Osteoblast (primary cell): ENCODE measurements around the gene PTBP3. TPM values are rescaled to one million over a fixed set of nuclear protein-coding genes. Genes with fewer than 3 reads are reported as not detected.

Experiments
- DNase-seq: peaks from one replicate; pipeline ENCODE4 v3.0.0; 2011; ENCODE audit warnings: low spot score, mixed read lengths; ENCODE audit not compliant: insufficient read length; ENCODE audit errors: missing footprints
- H2AFZ ChIP-seq: 2 replicates; pipeline ENCODE4 v1.6.0; 2011; ENCODE audit warnings: mild to moderate bottlenecking, low read length
- H3K27ac ChIP-seq: 2 replicates; pipeline ENCODE4 v1.5.1; 2011; ENCODE audit warnings: mild to moderate bottlenecking, low read depth, low read length, moderate library complexity
- H3K27me3 ChIP-seq: 2 replicates; pipeline ENCODE4 v1.6.0; 2012; ENCODE audit warnings: mild to moderate bottlenecking, control low read depth, inconsistent platforms, low read length, moderate library complexity; ENCODE audit not compliant: insufficient read depth
- H3K36me3 ChIP-seq: 2 replicates; pipeline ENCODE4 v1.5.1; 2011; ENCODE audit warnings: mild to moderate bottlenecking, low read length, control low read depth, moderate library complexity; ENCODE audit not compliant: insufficient read depth
- H3K4me1 ChIP-seq: 2 replicates; pipeline ENCODE4 v1.5.1; 2011; ENCODE audit warnings: mild to moderate bottlenecking, low read length, control low read depth, moderate library complexity; ENCODE audit not compliant: insufficient read depth
- H3K4me2 ChIP-seq: 2 replicates; pipeline ENCODE4 v1.6.0; 2011; ENCODE audit warnings: mild to moderate bottlenecking, low read length; ENCODE audit not compliant: insufficient read depth
- H3K4me3 ChIP-seq: fragments of 200-600 bp; sonication (generic); 3 replicates; pipeline ENCODE4 v1.5.1; 2012; ENCODE audit warnings: mild to moderate bottlenecking, low read length, inconsistent platforms; ENCODE audit not compliant: insufficient read depth
- H3K79me2 ChIP-seq: 2 replicates; pipeline ENCODE4 v1.6.0; 2012; ENCODE audit warnings: mild to moderate bottlenecking, low read length, control low read depth, inconsistent platforms; ENCODE audit not compliant: insufficient read depth
- H3K9me3 ChIP-seq: 2 replicates; pipeline ENCODE4 v1.5.1; 2011; ENCODE audit warnings: low read depth, low read length, control low read depth
- H4K20me1 ChIP-seq: 2 replicates; pipeline ENCODE4 v1.6.0; 2012; ENCODE audit warnings: mild to moderate bottlenecking, low read length, control low read depth; ENCODE audit not compliant: insufficient read depth
- total RNA-seq: library from RNA; depleted of rRNA; stranded (reverse); fragments of >200 nt; gene quantifications from 2 replicates; pipeline ENCODE4 v1.2.3, GENCODE V29; 2012
- TF ChIP-seq, protein P1 (sequence below): IDR thresholded peaks from 2 replicates; pipeline ENCODE4 v1.5.1; 2011; ENCODE audit warnings: mild to moderate bottlenecking, low read depth, low read length, moderate library complexity; ENCODE audit errors: extremely low read depth

The PTBP3 gene
- total RNA-seq, 1 donor = 42.0 TPM

DNA sequence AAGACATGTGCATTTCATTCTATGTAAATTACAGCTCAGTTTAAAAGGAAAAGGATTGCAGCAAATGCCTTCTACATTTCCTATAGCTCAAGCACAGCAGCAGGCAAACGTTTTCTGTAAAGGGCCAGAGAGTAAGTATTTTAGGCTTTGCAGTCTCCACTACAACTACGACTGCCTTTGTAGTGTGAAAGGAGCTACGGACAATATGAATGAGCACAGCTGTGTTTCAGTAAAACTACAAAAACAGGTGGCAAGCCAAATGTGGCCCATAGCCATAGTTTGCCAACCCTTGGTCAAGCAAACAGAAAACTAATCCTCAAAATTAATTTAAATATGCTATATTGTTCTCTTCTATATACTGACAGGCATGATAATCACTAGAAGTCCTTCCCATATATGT lies 7.2 kb downstream of the PTBP3 start:
- Histone ChIP-seq H3K36me3 (no peaks in the 10 kb centered on the region), H3K27me3 (no peaks in the 10 kb centered on the region), H4K20me1 (peaks cover 57% of the 10 kb centered on the region), H3K9me3 (no peaks in the 10 kb centered on the region), H3K79me2 (peaks cover 99% of the 10 kb centered on the region), H2AFZ (no peak overlapping the region), H3K4me2 (no peak overlapping the region), H3K27ac (no peak overlapping the region), H3K4me3 (no peak overlapping the region), H3K4me1 (peaks cover 14% of the 10 kb centered on the region)
- TF ChIP-seq, protein P1, sequence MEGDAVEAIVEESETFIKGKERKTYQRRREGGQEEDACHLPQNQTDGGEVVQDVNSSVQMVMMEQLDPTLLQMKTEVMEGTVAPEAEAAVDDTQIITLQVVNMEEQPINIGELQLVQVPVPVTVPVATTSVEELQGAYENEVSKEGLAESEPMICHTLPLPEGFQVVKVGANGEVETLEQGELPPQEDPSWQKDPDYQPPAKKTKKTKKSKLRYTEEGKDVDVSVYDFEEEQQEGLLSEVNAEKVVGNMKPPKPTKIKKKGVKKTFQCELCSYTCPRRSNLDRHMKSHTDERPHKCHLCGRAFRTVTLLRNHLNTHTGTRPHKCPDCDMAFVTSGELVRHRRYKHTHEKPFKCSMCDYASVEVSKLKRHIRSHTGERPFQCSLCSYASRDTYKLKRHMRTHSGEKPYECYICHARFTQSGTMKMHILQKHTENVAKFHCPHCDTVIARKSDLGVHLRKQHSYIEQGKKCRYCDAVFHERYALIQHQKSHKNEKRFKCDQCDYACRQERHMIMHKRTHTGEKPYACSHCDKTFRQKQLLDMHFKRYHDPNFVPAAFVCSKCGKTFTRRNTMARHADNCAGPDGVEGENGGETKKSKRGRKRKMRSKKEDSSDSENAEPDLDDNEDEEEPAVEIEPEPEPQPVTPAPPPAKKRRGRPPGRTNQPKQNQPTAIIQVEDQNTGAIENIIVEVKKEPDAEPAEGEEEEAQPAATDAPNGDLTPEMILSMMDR = no peak
- DNase-seq = no peak

DNA sequence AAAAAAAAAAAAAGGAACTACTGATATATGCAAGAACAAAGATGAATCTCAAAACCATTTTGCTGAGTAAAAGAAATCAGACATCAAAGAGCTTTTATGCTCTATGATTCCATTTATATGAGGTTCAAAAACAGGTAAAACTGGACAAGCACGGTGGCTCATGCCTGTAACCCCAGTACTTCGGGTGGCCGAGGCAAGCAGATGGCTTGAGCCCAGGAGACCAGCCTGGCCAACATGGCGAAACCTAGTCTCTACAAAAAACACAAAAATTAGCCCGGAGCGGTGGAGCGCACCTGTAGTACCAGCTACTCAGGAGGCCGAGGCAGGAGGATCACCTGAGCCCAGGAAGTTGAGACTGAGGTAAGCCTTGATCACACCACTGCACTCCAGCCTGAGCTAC lies 7.8 kb downstream of the PTBP3 start:
- TF ChIP-seq, protein P1 = no peak
- Histone ChIP-seq H3K4me3 (no peak overlapping the region), H3K27me3 (no peaks in the 10 kb centered on the region), H2AFZ (no peak overlapping the region), H3K4me2 (no peak overlapping the region), H3K27ac (no peak overlapping the region), H3K36me3 (no peaks in the 10 kb centered on the region), H3K9me3 (no peaks in the 10 kb centered on the region), H3K79me2 (peaks cover 99% of the 10 kb centered on the region), H4K20me1 (peaks cover 57% of the 10 kb centered on the region), H3K4me1 (peaks cover 8% of the 10 kb centered on the region)
- no peak for DNase-seq

DNA sequence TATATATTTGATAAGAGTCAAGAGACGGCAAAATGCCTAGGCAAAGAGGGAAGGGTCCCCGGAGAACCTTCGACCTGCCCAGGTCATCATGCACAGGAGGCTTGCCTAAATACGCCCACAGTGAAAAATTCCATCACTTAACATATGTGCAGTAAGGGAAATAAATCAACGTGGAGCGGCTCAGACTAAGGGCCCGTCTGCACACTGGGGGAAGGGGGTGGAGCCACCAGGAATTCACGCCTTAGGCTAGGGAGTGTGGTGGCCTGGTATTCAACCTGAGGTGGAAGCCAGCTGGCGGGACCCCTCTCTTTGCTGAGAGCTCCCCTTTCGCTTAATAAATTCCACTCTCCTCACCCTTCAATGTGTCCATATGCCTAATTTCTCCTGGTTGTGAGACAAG lies 8.3 kb downstream of the PTBP3 start:
- Histone ChIP-seq H2AFZ (no peak overlapping the region), H3K36me3 (no peaks in the 10 kb centered on the region), H3K27me3 (no peaks in the 10 kb centered on the region), H3K27ac (no peak overlapping the region), H3K4me1 (peaks cover 4% of the 10 kb centered on the region), H3K4me3 (no peak overlapping the region), H3K9me3 (no peaks in the 10 kb centered on the region), H4K20me1 (peaks cover 57% of the 10 kb centered on the region), H3K4me2 (no peak overlapping the region), H3K79me2 (peaks cover 98% of the 10 kb centered on the region)
- DNase-seq = no peak
- TF ChIP-seq, protein P1 = no peak

DNA sequence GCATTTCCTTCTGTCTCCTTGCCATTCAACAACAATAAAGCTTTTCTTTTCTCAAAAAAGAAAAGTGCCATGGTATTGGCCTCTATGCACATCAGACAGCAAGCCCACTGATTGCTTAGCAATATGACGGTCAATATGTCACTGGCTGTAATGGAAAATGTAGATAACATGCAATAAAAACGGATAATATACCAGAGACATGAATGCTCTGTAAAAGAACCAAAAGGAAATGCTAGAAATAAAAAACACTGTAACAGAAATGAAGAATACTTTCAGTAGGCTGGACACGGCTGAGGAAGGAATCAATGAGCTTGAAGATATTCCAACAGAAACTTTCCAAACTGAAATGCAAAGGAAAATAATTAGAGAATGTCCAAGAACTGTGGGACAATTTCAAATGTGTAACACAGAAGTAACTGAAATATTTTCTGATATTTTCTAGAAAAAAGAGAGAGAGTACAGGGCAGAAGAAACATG lies 10.0 kb downstream of the PTBP3 start:
- H3K4me1 ChIP-seq = peaks cover 3% of the 10 kb centered on the region
- no peak overlapping the region for H2AFZ ChIP-seq
- H3K9me3 ChIP-seq = no peaks in the 10 kb centered on the region
- H4K20me1 ChIP-seq = peaks cover 49% of the 10 kb centered on the region
- H3K36me3 ChIP-seq = no peaks in the 10 kb centered on the region
- H3K4me2 ChIP-seq = no peak overlapping the region
- H3K79me2 ChIP-seq = peaks cover 98% of the 10 kb centered on the region
- no peak overlapping the region for H3K27ac ChIP-seq
- H3K27me3 ChIP-seq = no peaks in the 10 kb centered on the region
- TF ChIP-seq, protein P1 = no peak
- no peak overlapping the region for H3K4me3 ChIP-seq
- no peak for DNase-seq
